Fibroblast of mammary gland (primary cell): ENCODE measurements around the gene CALML3.

Experiments used
- DNase-seq: peaks from one replicate; pipeline ENCODE4 v3.0.0-alpha.2; 2010; ENCODE audit warnings: low read depth
- H3K4me3 ChIP-seq: 2 replicates; pipeline ENCODE4 v1.5.1; 2011; ENCODE audit warnings: low read depth, mild to moderate bottlenecking, low read length, moderate library complexity; ENCODE audit not compliant: control insufficient read depth
- TF ChIP-seq, protein P1 (sequence below): conservative IDR thresholded peaks from 2 replicates; pipeline ENCODE4 v1.5.1; 2011; ENCODE audit warnings: low read depth, low read length, inconsistent platforms; ENCODE audit not compliant: control insufficient read depth, insufficient read depth

CALML3 gene

DNA sequence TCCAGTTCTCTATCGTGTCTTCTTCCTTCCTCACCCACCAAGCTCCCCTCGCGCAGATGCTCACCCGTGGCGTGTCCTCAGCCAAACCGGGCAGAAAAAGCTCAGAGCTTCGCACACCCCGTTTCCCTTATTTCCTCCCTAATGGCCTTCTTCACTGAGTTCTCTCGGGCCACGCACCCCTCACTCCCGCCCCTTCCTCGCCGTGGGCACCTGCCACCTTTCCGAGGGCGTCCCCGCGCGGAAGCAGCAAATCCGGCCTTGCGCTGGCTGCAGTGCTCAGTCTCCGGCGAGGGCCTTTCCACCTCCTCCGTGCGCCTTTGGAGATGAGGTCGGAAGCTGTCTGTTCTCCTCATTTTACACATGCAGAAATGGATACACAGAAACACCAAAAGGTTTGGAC is 12.4 kb upstream of the CALML3 start:
- no peak overlapping the region for H3K4me3 ChIP-seq
- DNase-seq: no peak
- TF ChIP-seq, protein P1, sequence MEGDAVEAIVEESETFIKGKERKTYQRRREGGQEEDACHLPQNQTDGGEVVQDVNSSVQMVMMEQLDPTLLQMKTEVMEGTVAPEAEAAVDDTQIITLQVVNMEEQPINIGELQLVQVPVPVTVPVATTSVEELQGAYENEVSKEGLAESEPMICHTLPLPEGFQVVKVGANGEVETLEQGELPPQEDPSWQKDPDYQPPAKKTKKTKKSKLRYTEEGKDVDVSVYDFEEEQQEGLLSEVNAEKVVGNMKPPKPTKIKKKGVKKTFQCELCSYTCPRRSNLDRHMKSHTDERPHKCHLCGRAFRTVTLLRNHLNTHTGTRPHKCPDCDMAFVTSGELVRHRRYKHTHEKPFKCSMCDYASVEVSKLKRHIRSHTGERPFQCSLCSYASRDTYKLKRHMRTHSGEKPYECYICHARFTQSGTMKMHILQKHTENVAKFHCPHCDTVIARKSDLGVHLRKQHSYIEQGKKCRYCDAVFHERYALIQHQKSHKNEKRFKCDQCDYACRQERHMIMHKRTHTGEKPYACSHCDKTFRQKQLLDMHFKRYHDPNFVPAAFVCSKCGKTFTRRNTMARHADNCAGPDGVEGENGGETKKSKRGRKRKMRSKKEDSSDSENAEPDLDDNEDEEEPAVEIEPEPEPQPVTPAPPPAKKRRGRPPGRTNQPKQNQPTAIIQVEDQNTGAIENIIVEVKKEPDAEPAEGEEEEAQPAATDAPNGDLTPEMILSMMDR: no peak

DNA sequence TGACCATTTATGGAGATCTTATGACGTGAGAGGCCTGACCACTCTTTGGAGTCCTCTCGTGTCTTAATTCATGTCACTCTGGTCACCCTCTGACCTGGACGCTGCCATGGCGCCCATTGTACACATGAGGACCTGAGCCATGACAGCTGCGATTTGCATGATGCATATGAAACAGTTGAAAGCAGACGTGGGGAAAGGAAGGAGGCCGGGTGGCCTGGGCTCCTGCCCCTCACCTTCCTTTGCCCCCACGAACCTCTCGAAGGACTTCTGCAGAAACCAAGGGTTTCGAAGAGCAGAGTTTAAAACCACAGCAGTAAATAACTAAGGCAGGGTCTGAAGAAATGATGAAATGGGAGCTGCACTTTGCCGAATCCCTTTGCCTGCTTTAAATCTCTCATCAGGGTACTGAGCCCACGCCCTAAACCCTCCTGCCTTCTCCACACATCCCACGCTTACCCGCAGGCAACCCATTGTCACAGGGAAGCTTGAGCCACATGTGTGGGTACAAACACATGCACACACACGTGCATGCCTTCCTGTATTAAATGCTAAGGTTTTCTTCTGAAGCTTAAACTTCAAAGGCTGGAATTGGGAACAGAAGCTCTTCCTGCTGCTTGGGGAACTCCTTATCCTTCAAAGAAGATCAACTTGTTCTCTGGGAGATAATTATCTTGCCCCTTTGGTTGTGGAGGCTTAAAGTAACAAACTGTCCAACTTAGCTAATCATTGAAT is 11.7 kb upstream of the CALML3 start:
- no peak overlapping the region for H3K4me3 ChIP-seq
- TF ChIP-seq, protein P1: no peak
- DNase-seq: no peak

DNA sequence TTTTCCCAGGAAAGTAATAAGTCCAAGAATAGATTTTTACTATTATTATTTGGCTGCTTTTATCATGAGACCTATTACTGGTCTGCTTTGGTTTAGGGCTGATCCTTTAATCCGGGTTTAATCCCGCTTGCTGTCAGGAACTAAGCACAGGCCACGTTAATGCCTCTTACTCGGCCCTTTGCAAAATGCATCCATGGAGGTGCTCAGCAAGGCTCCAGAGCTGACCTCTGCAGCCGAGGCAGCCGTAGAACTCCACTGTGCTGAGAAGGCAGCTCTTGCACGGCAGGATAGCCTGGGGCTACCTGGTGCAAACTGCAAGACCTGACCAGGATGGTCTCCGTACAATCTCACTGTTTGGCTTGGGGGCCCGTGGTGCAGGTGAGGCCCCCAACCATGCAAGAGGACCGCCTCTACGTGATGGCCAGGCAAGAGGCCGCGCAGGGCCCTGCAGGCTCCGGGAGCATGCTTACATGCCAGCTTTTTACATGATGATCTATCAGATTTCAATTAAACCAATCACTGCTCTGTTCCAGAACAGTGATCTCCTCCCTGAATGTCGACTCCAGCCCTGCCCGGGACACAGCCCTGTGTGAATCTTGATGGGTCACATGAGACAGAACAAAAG is 10.4 kb upstream of the CALML3 start:
- DNase-seq: no peak

DNA sequence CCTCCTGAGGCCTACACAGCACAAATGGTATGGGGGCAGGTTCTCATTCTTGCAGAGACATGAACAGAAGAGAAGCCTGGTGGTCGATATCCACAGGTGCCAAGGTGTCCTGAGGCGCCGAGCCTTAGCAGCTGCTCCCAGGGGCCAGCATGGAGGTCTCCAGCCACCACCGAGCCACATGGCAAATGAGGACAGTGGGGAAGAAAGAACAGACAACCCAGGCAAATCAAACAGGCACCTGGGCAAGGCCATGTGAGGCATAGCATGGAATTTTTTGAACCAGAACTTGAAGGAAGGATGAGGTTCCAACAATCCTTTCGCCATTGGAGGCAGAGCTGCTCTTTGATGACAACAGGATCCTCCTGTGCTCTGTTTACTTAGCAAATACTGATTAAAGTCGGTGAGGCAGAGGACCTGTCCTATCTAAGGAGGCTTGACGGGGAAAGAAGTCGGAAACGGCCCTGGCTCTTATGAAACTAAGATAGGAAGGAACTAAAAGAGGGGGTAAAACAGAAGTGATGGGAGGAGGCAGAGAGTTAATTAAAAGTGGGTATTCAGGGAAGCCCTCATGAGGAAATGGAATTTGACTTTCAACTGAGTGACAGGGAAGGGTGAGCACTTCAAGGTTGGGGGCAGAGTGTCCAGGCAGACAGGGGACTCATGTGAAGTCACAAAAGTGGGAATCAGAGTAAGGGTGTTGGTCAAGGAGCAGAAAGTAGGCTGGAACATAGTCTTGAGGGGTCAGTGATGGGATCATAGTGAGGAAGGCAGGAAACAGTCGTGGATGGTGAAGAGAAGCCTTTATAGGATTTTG is 8.6 kb upstream of the CALML3 start:
- TF ChIP-seq, protein P1: no peak
- DNase-seq: no peak
- no peak overlapping the region for H3K4me3 ChIP-seq

More for the DNA sequence above, 10.4 kb upstream of the CALML3 start:
- TF ChIP-seq, protein P1: no peak
- no peak overlapping the region for H3K4me3 ChIP-seq

DNA sequence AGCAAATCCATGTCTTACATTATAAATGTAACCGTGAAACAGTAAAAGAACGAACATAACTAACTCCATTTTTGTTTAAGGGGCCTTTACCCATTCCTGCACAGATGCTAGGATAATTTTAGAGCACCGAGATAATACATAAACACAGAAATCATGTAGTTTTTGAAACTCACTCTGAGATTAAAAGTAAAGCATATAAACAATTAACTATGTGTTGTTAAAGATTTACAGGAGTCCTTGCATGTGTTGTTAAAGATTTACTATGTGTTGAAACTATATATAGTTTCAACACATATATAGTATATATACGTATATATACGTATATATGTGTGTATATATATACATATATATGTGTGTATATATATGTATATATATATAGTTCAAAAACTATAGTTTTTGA is 7.2 kb upstream of the CALML3 start:
- no peak for DNase-seq
- TF ChIP-seq, protein P1: no peak
- no peak overlapping the region for H3K4me3 ChIP-seq

DNA sequence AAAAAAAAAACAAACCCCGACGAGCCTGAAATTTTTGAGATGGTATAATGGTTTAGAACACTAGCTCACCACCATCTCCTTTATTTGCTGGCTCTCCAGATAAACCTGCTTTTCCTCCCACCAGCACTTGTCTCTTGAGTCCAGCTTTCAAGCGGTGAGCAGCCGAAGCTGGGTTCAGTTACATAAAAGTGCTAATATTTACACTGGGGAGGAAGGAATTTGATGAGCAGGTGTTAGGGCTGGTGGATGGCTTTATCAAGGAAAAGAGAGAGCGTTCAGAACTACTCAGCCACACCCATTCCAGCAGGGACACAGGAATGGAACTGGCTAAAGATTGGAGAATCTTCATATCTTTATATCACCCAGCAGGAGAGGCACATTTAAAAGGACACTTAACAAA is 6.6 kb upstream of the CALML3 start:
- TF ChIP-seq, protein P1: no peak
- H3K4me3 ChIP-seq: no peak overlapping the region
- no peak for DNase-seq
